Ecto neural progenitor cell (in vitro differentiated cells): ENCODE results near the gene ZNF740.
"Not testable (repeated sequence)": the region's sequence is repeated elsewhere in the genome, so short reads cannot be mapped to it uniquely, and the experiment has no call there.

Experiments
- DNase-seq: peaks from one replicate; pipeline ENCODE4 v3.0.0-alpha.2; 2018; ENCODE audit warnings: low spot score

Gene ZNF740, protein sequence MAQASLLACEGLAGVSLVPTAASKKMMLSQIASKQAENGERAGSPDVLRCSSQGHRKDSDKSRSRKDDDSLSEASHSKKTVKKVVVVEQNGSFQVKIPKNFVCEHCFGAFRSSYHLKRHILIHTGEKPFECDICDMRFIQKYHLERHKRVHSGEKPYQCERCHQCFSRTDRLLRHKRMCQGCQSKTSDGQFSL

DNA sequence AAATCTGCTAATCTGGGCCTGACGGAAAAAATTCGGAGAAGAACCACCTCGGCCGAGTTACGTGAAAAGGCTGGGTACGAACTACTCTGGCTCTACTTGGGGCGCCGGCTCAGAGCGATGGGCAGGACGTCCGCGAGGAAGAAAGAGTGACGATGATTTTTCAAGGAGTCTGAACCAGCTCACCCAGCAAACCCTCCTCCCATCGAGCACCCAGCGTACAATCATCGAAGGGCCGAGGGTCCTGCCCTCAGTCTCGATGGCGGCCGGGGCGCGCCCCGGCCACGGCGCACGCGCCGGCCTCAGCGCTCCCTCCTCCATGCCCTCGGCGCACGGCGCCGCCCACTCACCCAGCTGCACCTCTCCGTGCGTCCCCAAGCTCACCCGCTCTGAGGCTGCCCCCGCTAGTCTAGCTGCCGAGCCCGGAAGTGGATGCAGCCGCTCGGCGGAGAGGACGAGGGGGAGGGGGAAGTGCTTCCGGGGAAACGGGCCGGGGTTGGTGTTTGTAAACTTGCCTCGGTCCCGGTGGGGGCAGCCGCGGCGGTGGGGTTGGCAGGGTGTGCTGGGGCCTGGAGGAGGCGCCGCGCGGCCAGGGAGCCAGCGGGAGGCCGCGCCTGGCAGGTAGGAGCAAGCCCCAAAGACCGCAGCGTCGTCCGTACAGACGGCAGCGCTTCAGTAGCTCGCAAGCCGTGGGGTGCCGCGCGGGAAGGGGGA lies at the start of gene ZNF740, which contains the start of gene CSAD:
TSS of gene ZNF740 (plus strand) at position 503 of the 711 bp plus-strand sequence. CDS start 1,262 bp downstream, outside the sequence.
TSS of gene CSAD (minus strand) at position 706 of the 711 bp plus-strand sequence. CDS start 7,455 bp downstream, outside the sequence.
- DNase-seq, result peak; percentile 100

DNA sequence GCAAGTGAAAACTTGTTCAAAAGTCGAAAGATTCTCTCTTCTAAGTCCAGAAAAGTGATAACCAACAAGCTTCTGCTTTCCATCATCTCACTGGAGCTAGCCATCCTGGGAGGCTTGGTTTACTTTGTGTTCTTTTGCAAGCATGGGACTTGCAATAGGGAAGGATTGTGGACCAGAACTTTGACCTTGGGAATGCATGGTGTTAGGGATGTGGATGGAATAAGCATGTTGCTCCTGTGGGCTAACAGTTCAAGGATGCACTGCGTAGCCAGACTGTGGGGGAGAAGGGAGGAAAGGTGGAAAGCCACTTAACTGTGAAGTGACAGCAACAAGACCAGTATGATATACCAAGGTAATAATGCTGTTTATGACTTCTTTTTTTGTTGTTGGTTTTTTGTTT lies 48.7 kb upstream of the ZNF740 start:
- no peak for DNase-seq

DNA sequence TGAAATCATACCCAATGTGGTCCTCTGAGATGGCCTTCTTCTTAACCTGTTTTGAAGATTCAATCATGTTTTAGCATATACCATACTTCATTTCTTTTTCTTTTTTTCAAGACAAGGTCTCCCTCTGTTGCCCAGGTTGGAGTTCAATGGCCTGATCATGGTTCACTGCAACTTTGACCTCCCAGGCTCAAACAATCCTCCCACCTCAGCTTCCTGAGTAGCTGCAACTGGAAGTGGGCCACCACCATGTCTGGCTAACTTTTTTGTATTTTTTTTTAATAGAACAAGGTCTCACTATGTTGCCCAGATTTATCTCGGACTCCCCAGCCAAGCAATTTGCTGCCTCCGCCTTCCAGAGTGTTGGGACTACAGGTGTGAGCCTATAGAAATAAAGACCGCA lies 46.8 kb upstream of the ZNF740 start:
- no peak for DNase-seq

DNA sequence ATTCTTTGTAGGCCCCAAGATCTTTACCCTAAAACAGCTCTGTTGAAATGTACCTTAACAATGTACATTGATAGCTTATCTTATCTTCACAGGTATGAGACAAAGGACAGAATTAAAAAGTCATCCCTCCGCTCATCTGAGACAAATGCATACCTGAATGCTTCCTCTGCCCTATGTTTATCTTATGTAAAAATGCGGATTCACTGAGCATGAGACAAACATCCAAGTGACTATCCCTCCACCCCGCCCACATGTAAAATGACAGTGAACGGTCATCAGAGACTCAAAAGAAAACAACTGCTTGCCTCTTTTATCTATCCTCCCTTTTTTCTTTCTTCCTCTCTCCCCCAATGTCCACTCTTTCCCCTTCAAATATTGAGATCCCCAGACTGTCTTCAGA lies 37.2 kb upstream of the ZNF740 start:
- DNase-seq, result no peak

DNA sequence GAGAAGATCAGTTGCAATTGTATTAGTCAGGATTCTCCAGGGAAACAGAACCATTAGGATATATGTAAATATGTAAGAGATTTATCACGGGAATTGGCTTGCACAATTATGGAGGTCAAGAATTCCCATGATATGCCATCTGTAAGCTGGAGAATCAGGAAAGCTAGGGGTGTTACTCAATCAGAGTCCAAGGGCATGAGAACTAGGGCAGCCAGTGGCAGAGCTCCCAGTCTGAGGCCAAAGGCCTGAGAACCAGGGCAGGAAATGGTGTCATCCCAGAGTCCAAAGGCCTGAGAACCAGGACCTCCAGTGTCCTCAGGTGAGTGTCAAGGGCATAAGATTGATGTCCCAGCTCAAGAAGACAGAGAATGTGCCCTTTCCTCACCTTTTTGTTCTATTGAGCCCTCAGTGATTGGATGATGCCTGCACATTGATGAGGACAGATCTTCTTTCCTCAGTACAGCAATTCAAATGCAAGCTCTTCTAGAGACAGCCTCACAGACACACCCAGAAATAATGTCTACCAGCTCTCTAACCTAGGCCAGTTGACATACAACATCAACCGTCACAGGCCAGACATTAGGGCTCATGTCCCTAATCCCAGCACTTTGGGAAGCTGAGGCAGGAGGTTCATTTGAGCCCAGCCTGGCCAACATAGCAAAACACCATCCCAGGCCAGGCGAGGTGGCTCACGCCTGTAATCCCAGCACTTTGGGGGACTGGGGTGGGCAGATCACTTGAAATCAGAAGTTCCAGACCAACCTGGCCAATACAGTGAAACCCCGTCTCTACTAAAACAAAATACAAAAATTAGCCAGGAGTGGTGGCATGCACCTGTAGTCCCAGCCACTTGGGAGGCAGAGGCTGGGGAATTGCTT lies 34.9 kb upstream of the ZNF740 start:
- DNase-seq, result no peak

DNA sequence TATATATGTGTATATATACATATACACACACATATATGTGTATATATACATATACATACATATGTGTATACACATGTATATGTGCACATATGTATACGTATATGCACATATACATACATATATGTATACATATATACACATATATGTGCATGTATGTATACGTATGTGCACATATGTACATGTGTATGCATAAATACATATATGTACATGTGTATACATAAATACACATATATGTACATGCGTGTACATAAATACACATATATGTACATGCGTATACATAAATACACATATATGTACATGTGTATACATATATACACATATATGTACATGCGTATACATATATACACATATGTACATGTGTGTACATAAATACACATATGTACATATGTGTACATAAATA lies 33.3 kb upstream of the ZNF740 start:
- no peak for DNase-seq

DNA sequence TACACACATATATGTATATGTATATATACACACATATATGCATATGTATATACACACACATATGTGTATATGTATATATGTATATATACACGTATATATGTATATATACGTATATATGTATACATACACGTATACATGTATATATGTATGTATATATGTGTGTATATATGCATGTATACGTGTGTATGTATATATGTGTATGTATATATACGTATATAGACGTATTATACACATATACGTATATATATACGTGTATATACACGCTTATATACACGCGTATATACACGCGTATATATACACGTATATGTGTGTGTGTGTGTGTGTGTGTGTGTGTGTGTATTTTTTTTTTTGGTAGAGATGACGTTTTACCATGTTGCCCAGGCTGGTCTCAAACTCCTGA lies 32.9 kb upstream of the ZNF740 start:
- no peak for DNase-seq

DNA sequence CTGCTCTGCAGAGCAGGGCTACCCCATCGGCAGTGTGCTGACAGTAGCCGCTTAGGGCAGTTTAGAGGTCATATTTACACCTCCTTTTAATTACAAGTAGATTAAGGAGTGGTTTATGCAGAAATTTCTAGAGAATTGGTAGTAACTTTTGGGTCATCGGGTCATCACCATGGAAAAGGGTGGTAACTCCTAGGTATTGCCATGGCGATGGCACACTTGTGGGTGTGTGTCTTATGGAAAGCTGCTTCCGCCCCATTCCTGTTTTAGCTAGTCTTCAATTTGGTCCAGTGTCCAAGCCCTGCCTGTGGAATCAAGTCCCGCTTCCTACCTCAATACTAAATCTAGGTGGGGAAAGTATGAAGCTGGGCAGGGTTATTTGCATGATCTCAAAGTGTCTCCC lies 29.5 kb upstream of the ZNF740 start:
- DNase-seq, result no peak

DNA sequence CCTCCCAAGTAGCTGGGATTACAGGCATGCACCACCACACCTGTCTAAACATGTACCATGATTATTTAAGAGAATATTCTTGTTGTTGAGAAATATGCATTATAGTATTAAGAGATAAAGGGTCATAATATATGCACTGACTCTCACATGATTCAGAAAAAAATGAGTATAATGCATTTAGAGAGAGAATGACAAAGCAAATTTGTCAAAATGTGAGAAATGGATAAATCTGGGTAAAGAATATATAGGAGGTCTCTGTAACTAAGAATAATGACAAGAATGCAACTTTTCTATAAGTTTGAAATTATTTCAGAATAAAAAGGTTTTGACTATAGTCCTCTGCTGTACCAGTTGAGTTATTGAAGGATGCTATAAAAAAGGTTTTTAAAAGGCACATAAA lies 28.1 kb upstream of the ZNF740 start:
- no peak for DNase-seq

DNA sequence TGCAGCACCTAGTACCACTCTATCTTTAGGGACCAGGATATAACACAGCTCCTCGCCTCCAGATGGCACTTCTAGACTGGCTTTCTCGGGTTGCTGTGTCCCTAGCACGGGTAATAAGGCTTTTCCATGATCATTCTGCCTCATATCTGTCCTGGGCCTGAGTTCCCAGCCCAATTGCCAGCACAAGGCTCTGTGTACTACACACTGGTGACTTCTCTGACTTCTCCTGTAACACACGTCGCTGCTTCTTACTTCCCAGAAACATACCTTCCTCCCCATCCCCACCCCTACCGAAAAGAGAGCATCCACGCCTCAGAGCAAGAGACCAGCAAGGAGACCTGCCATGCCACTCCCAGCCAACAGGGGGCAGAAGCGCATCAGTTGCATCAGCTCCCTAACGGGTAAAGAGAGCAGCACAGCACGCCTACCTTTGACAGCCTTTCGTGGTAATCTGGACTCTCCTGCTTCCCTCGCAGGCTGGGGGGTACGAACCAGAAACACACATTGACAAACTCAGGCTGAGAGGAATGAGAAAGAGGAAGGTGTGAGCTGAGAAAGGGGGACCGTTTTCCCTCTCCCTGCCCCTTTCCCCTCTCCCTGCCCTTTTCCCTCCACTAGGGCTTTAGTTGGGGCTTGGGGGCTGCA lies 21.2 kb upstream of the ZNF740 start:
- DNase-seq, result peak; percentile 90

DNA sequence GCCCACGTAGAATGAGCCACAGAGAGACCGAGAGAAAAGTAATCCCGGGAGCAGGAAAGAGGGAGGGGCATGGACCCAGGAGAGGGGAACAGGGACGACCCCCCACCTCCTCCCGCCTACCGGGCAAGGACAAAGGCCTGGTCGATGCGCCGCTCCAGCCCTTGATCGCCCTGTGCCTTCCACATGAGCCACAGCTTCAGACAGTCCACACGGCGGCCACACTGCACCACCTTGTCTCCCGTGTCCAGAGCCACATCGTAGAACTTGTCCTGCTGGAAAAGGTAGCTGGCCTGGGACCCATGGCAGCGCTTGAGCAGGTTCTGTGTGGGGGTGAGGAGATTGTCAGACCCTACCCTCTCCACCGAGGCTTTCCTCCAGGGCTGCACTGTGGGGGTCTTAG lies 20.5 kb upstream of the ZNF740 start:
- no peak for DNase-seq

DNA sequence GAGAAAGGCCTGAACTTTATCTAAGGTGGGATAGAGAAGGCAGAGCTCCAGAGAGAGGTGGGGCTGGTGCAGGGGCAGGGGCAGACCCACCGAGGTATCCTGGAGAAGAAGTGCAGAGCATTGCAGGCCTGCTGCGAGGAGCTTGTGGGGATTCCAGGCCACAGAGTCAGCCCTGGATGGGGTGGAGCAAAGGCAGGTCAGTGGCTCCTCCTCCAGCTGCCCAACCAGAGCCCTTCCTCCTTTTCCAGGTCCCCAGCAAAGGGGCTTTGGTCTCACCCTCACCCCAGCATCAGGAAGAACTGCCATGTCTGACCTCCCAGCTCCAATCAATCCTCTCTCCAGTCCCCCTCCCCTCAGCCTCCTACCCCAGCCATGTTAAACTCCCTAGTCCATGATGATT lies 19.8 kb upstream of the ZNF740 start:
- DNase-seq, result no peak

DNA sequence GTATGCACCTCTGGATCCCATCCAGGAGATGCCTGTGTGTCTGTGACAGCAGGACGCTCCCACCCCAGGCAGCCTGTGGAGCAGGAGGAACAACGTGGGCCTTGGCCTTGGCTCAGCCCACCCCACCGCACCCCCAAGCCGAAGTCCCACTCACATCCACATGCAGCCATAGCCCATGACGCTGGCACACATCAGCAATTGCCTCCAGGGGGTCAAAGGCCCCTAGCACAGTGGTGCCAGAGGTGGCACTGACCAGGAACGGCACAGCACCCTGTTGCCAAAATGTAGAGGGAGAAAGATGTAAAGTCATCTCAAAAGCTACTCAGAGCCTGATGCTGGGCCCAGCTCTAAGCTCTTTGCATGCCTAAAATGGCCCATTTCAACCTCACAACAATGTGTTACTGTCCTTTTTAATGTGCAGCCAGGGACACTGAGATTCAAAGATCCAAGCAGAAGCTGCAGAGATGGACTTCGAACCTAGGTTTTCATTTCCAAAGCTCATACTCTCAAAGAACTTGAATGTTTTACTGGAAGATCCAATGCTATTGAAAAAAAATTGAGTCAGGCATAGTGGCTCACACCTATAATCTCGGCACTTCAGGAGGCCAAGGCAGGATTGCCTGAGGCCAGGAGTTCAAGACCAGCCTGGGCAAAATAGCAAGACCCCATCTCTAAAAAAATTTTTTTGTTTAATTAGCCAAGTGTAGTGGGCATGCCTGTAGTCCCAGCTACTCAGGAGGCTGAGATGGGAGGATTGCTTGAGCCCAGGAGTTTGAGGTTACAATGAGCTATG lies 19.2 kb upstream of the ZNF740 start:
- DNase-seq, result no peak

DNA sequence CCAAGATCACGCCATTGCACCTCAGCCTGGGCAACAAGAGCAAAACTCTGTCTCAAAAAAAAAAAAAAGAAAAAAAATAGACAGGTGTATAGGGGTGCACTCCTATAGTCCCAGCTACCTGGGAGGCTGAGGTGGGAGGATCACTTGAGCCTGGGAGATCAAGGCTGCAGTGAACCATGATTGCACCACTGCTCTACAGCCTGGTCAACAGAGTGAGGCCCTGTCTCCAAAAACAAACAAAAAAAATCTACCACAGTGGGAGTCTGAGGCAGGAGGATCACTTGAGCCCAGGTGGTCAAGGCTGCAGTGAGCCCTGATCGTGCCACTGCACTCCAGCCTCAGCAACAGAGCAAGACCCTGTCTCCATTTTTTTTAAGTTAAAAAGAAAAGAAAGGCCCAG lies 17.5 kb upstream of the ZNF740 start:
- not testable (repeated sequence) for DNase-seq

DNA sequence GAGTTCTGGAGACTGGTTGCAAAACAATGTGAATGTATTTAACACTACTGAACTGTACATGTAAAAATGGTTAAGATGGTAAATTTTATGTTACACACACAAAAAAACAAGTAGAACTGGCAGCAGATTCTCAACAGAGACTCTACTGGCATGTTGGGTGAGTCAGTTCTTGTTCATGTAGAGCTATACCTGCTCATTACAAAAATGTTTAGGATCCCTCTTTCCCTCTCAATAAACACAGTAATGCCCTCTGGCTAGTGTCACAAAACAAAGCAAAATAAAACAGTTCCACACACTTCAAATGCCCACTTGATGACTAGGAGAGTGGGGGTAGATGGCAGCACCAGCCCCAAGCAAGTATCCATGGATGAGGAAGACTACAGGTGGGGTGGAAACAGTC lies 13.7 kb upstream of the ZNF740 start:
- DNase-seq, result no peak

DNA sequence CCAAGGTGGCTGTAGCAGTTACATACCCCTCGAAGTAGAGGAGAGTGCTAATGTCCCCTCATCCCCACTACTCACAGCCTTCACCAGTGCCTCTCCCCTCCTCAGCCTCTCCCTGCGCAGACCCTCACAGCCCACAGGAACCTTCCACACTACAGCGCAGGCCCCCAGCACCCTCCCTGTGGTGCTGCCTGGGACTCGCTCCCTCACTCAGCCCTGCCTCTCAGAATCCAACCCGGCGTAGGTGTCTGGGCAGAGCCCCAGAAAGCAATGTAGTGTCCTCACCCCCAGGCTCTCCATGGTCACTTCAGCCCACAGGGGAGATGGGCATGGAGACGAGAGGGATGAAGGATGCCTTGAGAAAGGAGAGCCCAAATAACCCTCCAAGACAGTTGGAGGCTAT lies 10.9 kb upstream of the ZNF740 start:
- DNase-seq, result no peak

DNA sequence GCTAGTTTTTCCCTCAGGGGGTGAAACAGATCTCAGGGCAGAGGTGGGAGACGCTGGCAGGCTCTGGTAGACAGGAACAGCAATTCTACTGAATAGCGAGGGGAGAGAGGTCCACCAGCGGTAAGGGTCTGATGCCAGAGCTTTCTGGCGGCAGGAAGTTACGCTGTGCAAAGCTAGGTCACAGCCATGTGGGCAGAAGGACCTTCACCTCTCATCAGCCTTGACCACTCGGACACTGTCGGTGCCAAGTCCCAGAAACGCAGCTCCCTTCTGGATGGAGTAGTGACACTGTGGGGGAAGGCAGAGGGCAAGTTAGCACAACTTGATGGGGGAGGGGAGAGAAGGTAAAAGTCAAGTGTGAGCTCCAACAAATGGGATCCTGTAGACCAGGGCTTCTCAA lies 10.3 kb upstream of the ZNF740 start:
- no peak for DNase-seq

DNA sequence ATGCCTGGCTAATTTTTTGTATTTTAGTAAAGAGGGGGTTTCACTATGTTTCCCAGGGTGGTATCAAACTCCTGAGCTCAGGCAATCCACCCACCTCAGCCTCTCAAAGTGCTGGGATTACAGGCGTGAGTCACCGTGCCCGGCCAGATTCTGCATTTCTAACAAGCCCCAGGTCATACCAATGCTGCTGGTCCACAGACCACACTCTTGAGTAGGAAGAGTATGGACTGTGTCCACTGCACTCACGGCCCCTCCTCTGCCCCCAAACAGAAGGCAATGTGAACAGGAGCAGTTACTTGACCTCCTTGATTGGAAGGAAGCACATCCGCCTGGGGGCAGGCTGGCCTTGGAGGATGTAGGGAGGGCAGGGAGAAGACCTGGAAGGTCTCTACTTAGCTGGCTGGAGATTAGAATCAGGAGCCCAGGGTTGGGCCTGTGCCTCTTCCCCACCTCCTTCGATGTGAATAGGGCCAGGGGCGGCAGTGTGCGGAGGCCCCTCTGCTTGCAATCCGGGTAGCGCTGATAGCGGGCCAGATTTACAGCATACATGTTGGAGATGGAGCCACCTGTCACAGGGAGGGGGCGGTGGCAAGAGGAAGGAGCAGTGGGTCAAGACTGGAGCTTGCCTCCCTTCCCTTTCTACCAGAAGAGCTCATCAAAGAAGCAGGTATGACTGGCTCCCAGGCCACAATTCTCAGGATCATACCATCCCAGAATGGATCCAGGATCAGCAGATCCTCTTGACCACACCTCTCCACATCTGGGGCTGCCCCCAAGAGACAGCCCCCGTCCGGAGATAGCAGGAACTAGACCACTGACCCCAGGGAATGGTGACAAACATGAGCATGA lies 9.4 kb upstream of the ZNF740 start:
- no peak for DNase-seq

DNA sequence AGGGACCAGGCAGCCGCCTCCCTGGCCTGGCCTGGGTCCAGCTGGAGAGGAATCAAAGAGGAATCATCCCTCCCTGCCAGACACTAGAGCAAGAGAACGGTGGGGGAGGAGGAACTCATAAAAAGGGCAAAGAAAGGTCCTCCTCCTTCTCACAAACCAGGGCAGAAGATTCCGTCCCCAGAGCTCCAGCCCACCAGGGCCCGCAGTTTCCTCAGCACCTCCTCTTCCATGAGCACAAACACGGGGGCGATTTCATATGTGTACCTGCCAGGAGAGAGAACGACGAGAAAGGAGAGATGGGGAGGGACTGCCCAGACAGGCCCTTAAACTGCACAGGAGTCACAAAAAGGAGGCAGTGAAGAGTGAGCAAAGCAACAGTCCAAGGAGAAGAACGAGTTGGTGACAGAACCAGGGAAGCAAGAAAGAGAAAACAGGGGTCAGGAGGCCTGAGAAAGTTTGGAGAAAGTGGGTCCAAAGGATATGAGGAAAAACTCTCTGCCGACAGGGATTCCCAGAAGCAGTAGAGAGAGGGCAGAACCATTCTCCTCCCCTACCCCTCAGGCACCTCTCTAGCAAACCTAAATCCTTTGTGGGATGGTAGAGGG lies 8.7 kb upstream of the ZNF740 start:
- no peak for DNase-seq

DNA sequence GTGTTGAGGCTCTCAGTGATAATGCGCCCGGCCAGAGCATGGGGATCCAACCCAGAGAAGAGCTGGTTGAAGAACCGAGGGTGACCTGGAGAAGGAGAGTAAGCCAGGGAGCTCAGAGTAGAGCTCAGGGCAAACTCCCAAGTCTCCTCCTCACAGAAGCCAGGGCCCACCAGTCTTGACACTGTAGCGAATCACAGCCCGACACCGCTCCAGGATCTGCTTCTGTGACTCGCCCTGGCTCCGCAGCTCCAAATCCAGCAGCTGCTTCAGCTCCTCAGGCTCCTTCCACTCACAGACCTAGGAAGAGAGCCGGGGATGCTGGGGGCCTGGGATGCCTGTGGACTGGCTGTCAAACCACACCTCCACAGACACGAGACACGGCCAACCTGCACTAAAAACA lies 8.2 kb upstream of the ZNF740 start:
- no peak for DNase-seq
